B cell (primary cell): Measurements from ENCODE around the gene CR1.

Experiments used
- EZH2 ChIP-seq: IDR thresholded peaks from 2 replicates; pipeline ENCODE4 v1.6.1; 2012; ENCODE audit warnings: borderline replicate concordance, low read depth, mild to moderate bottlenecking, moderate library complexity, low read length; ENCODE audit not compliant: insufficient read depth, poor library complexity, severe bottlenecking
- TF ChIP-seq, protein P1 (sequence below): fragments of 200-600 bp; IDR thresholded peaks from one replicate; pipeline ENCODE4 v1.8.0; 2022; ENCODE audit warnings: antibody characterized with exemption, mild to moderate bottlenecking

DNA sequence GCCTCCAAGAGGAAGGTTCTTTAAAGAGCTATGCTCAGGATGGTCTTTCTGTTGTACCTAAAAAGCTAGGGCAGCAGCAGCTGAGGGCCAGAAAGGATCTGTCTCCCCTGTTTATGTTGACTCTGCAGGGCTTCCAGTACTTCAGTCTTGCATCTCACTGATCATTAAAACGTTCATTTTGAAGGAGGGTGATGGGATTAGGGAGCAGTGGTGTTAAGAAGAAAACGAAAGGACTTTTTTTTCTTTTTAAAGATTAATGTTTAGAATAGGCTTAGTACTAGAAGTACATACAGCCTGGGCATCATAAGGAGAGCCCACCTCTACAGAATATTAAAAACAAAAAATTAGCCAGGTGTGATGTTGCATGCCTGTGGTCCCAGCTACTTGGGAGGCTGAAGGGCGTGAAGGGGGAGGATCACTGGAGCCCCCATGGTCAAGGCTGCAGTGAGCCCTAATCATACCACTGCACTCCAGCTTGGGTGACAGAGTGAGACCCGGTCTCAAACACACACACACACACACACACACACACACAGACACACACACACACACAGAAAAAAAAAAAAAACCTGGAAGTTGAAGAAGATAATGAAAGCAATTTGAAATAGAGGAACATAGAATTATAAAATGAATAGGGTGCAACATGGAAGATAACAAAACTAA, 151.8 kb downstream of the CR1 start:
- TF ChIP-seq, protein P1, sequence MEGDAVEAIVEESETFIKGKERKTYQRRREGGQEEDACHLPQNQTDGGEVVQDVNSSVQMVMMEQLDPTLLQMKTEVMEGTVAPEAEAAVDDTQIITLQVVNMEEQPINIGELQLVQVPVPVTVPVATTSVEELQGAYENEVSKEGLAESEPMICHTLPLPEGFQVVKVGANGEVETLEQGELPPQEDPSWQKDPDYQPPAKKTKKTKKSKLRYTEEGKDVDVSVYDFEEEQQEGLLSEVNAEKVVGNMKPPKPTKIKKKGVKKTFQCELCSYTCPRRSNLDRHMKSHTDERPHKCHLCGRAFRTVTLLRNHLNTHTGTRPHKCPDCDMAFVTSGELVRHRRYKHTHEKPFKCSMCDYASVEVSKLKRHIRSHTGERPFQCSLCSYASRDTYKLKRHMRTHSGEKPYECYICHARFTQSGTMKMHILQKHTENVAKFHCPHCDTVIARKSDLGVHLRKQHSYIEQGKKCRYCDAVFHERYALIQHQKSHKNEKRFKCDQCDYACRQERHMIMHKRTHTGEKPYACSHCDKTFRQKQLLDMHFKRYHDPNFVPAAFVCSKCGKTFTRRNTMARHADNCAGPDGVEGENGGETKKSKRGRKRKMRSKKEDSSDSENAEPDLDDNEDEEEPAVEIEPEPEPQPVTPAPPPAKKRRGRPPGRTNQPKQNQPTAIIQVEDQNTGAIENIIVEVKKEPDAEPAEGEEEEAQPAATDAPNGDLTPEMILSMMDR, result no peak
- TF ChIP-seq EZH2, result no peak
